Aorta (tissue), 5 donors: ENCODE data around the gene ETV1. TPM values are rescaled to one million over a fixed set of nuclear protein-coding genes. Genes with fewer than 3 reads are reported as not detected.
A peak's percentile ranks its signal among the peaks of the same experiment; 100 is the strongest.

Experiments
- ATAC-seq: fragments of 200-7000 bp; cut with Tn5 transposase; one replicate; pipeline ENCODE4 v1.9.1; 2022; ENCODE audit warnings: moderate library complexity; ENCODE audit not compliant: low FRiP score
- DNase-seq, 2 donors: peaks; one replicate each; pipeline ENCODE4 v3.0.0-alpha.2; 2020
- H3K27ac ChIP-seq, 2 donors: one replicate each; pipeline ENCODE4 v1.5.1; 2013; ENCODE audit warnings: low read length in 2 of 2, mild to moderate bottlenecking in 2 of 2, moderate library complexity in 2 of 2, control low read depth in 1 of 2, inconsistent platforms in 1 of 2, low read depth in 1 of 2
- H3K27me3 ChIP-seq, 2 donors: one replicate each; pipeline ENCODE4 v1.6.1; 2013; ENCODE audit warnings: control low read depth in 1 of 2, low read length in 1 of 2, mild to moderate bottlenecking in 1 of 2, moderate library complexity in 1 of 2; ENCODE audit not compliant: insufficient read depth in 2 of 2, control insufficient read depth in 1 of 2
- H3K36me3 ChIP-seq, 2 donors: one replicate each; pipeline ENCODE4 v1.6.1; 2013; ENCODE audit warnings: control low read depth in 1 of 2, low read length in 1 of 2, mild to moderate bottlenecking in 1 of 2; ENCODE audit not compliant: insufficient read depth in 2 of 2, control insufficient read depth in 1 of 2
- H3K4me1 ChIP-seq, 2 donors: one replicate each; pipeline ENCODE4 v1.6.1; 2013; ENCODE audit warnings: low read length in 2 of 2, control low read depth in 1 of 2, mild to moderate bottlenecking in 1 of 2, moderate library complexity in 1 of 2; ENCODE audit not compliant: insufficient read depth in 2 of 2, control insufficient read depth in 1 of 2
- H3K4me3 ChIP-seq, 2 donors: one replicate each; pipeline ENCODE4 v1.5.1; 2013; ENCODE audit warnings: low read length in 2 of 2, control low read depth in 1 of 2, mild to moderate bottlenecking in 1 of 2
- H3K9me3 ChIP-seq: one replicate; pipeline ENCODE4 v1.6.1; 2013; ENCODE audit warnings: mild to moderate bottlenecking, low read length; ENCODE audit not compliant: control insufficient read depth
- whole genome bisulfite sequencing, 2 donors: extraction: QIAGEN DNeasy Blood & Tissue Kit; methylation state at CpG; one replicate each; pipeline ENCODE4 v1.1.7; 2013; 5-methylcytosine and 5-hydroxymethylcytosine counted together
- intact Hi-C, 2 donors: fragments of 100-400 bp; cut with DNase I; formaldehyde crosslinking; loops; one replicate each; pipeline versions ENCODE4 v1.14.2 to v1.15.0; 2022
- long read RNA-seq, 2 donors: library from polyadenylated mRNA; unstranded; transcript quantifications; one replicate each; pipeline ENCODE4 v2.0.0, GENCODE V29; 2020 to 2021
- polyA plus RNA-seq, 2 donors: library from polyadenylated mRNA; stranded (reverse); fragments of 200-250 nt; gene quantifications; one replicate each; pipeline ENCODE4 v1.2.3, GENCODE V29; 2013
- total RNA-seq, 2 donors: library from RNA; stranded (reverse); fragmentation: NEBNext Ultra II Directional; extraction: Animal tissue kit (Norgen Biotek cat#: 25700); gene quantifications; one replicate each; pipeline ENCODE4 v1.2.1, GENCODE V29; 2021
- donor health status: healthy with polysubstance abuse.
- donor health status: Bipolar disorder and iron deficiency.
- donor health status: DM: no; HTN: no; CAD: no.
- donor health status: DM: no; HTN: no; CAD: no.
- donor health status: DM: yes; HTN: yes; CAD: no.

Gene ETV1
- total RNA-seq, result 10 to 100 TPM in 1 of 2 donors, 1 to 10 TPM in 1; 6.5 to 15.1 TPM
- 1 to 10 TPM; 7.1 to 9.7 TPM for polyA plus RNA-seq
- long read RNA-seq, donor 1, partial matches to known transcripts, result 0 of 1 reads
- long read RNA-seq, donor 1, other reads (novel, unspliced or antisense), result 1 of 1 reads
- long read RNA-seq, donor 2, full-length matches to known transcripts, result 2 of 4 reads
- long read RNA-seq, donor 2, partial matches to known transcripts, result 0 of 4 reads
- long read RNA-seq, donor 2, other reads (novel, unspliced or antisense), result 2 of 4 reads

DNA sequence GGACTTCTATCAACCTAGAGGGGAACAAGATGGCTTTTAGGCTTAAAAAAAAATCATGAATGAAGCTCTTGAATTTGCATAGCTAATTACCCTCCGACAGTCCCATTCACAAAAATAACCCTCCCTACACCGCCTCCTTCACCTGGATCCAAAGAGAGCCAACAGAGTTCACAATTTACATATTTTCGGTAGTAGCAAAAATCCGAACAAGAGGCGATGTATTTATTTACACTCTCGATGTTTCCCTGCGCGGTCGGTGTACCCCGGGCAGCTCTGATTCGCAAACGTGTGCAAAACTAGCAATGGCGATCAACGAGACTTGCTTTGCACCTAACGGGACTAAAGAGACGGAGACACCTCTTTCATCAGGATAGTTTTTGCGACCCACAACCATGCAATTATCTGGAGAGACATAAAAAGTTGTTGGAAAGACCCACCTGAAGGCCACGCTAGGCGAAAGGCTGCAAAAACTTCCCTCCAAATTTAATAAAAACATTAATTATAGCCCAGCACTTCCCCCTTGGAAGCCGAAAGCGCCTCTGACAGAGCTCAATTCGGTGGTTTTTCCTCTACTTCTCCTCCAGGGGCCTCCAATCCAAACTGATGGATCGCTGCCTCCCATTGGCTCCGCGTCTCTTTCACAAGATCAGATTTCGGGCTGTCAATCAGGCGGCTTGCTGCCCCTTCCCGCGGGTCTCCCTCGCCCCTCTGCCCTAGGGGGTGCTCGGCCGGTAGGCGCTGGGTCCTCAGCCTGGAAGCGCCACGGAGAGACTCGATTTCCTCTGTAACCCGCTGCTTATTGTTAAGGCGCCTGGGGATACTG, at the start of gene ETV1:
Gene ETV1 (minus strand): TSS at position 541 of the 823 bp plus-strand sequence. CDS start 614 bp downstream, outside the sequence.
- H3K36me3 ChIP-seq, result no peaks in the 10 kb centered on the region
- ATAC-seq (peak; percentile 81), DNase-seq (peak; percentile 74 to 81)
- no peaks in the 10 kb centered on the region for H3K9me3 ChIP-seq
- 0% methylated on average over 38 of the region's 38 CpGs for WGBS, 2 donors
- peak within 1 kb of the TSS; percentile 54 to 78 for H3K4me3 ChIP-seq
- intact Hi-C loops, result no loop called here
- no peaks in the 10 kb centered on the region for H3K4me1 ChIP-seq
- H3K27me3 ChIP-seq, result no peaks in the 10 kb centered on the region
- peak within 1 kb of the TSS; percentile 0 to 97 for H3K27ac ChIP-seq

DNA sequence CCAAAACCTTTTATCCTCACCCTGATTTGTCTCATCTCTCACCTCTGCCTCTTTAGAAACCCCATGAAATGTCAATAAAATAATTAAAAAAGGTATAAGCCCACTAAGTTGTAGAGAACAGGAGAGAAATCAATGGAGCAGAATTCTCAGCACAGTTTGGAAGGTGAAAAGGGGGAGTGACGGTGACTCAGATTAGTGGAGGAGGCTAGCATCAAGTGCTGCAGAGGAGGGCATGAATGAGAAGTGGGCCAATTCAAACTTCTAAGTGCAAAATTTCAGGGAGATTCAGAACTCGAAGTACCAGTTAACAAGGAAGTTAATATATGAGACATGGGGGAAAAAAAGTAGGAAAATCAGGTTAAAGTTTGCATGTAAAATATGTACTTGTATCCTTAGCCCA, 34.9 kb upstream of the ETV1 start:
- Histone ChIP-seq H3K4me3 (no peak overlapping the region), H3K4me1 (no peaks in the 10 kb centered on the region), H3K27ac (no peak overlapping the region), H3K36me3 (no peaks in the 10 kb centered on the region), H3K9me3 (no peaks in the 10 kb centered on the region), H3K27me3 (no peaks in the 10 kb centered on the region)
- DNase-seq (no peak), ATAC-seq (no peak)
- intact Hi-C loops, result no loop called here
- WGBS, 2 donors, result 65 to 66% methylated on average over 2 of the region's 2 CpGs

DNA sequence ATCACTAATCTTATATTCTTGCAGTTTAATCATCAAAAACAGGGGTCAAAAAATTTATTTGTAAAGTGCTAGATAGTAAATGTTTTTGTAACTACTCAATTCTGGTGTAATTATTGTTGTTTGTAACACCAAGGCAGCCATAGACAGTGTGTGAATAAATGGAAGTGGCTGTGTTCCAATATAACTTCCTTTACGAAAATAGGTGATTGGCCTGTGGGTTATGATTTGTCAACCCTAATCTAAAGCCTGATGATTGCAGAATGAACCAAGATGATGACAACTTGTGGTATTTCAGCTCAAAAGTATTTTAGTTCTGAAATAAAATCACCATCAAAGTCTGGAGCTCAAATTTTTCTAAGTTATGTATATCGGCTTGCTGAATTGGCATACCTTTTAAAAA, 34.4 kb upstream of the ETV1 start:
- no peaks in the 10 kb centered on the region for H3K9me3 ChIP-seq
- no peak overlapping the region for H3K27ac ChIP-seq
- no peaks in the 10 kb centered on the region for H3K36me3 ChIP-seq
- 32 to 41% methylated on average over 2 of the region's 2 CpGs for WGBS, 2 donors
- H3K4me3 ChIP-seq, result no peak overlapping the region
- intact Hi-C loops, result no loop called here
- no peaks in the 10 kb centered on the region for H3K4me1 ChIP-seq
- no peaks in the 10 kb centered on the region for H3K27me3 ChIP-seq
- ATAC-seq (no peak), DNase-seq (no peak)

DNA sequence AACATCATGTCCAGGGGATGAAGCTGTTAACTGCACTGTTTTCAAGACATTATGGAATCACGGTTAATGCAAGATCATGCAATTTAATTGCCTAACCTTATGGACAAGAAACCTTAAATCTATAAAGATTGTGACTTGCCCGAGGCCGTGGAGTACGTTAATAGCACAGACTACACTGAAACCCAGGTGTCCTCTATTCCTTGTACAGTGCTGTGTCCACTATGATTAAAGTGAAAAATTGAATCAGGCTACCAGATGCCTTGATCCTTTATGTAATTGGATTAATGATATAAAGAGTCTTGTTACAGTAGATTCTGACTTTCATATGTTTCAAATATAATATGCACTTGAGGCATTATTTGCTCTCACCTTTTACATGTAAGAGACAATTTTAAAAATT, 33.9 kb upstream of the ETV1 start:
- no peaks in the 10 kb centered on the region for H3K36me3 ChIP-seq
- no peak overlapping the region for H3K4me3 ChIP-seq
- H3K27me3 ChIP-seq, result no peaks in the 10 kb centered on the region
- intact Hi-C loops, result no loop called here
- no peak for DNase-seq
- no peak overlapping the region for H3K27ac ChIP-seq
- WGBS, 2 donors, result 69 to 76% methylated on average over 4 of the region's 4 CpGs
- no peaks in the 10 kb centered on the region for H3K4me1 ChIP-seq
- H3K9me3 ChIP-seq, result no peaks in the 10 kb centered on the region
- no peak for ATAC-seq

DNA sequence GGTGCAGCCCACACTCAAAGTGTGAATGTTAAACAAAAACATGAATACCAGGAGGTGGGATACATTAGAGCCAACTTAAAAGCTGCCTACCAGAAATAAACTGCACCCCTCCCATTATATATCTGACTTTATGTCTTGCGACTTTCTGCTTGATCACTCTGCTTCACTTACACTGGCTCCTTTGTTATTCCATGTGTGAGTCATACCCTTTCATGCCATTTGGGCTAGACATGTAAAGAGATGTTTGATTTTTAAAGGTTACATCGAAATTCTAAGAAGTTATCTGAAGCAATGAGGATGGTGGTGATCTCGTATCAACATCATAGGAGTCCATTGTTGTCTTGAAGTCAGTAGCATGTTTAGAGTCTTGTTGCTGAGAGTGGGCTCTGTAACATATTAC, 31.6 kb upstream of the ETV1 start:
- intact Hi-C loops, result no loop called here
- no peaks in the 10 kb centered on the region for H3K4me1 ChIP-seq
- H3K9me3 ChIP-seq, result no peaks in the 10 kb centered on the region
- H3K4me3 ChIP-seq, result no peak overlapping the region
- no peaks in the 10 kb centered on the region for H3K27me3 ChIP-seq
- DNase-seq (no peak), ATAC-seq (no peak)
- WGBS, 2 donors, result 45 to 56% methylated on average over 3 of the region's 3 CpGs
- H3K36me3 ChIP-seq, result no peaks in the 10 kb centered on the region
- H3K27ac ChIP-seq, result no peak overlapping the region

DNA sequence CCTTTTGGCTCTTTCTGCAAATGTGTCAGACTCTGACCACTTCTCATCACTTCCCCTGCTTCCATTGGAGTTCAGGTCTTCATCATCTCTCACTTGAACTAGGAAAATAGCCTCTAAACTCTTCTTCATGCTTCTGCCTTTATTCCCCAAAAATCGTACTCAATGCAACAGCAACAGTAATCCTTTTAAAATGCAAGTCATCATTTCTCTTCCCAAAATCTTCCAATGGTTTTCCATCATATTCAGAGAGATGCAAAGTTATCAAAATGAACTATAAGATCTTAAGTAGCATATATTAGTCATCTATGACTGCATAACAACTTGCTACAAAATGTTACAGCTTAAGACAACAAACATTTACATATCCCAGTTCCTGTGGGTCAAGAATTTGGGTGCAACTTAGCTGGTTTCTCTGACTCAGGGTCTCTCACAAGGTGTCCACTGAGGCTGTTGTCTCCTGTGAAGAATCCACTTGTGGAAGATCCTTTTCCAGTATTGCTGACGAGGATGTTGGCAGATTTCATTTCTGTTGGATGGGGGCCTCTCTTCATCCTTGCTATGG, 31.0 kb upstream of the ETV1 start:
- H3K9me3 ChIP-seq, result no peaks in the 10 kb centered on the region
- H3K36me3 ChIP-seq, result no peaks in the 10 kb centered on the region
- intact Hi-C loops, result no loop called here
- 85 to 89% methylated on average over 2 of the region's 2 CpGs for WGBS, 2 donors
- no peak overlapping the region for H3K4me3 ChIP-seq
- ATAC-seq, result no peak
- H3K4me1 ChIP-seq, result no peaks in the 10 kb centered on the region
- no peaks in the 10 kb centered on the region for H3K27me3 ChIP-seq
- no peak for DNase-seq
- no peak overlapping the region for H3K27ac ChIP-seq

DNA sequence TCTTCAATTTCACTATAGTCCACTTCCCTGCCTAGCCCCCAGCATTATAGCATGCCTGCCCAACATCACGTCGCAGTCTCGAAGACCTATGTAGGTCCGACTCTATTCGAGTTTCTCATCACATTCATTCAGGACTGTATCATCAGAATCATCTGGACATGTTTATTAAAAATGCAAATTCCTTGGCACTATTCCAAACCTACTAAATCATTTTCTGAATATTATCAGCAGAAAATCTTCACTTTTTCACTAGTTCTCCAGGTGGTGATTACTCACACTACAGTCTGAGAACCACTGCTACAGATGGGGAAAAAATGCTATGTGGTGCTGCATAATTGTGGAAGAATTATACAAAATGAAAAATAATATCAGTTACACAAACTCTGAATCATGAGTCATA, 29.3 kb upstream of the ETV1 start:
- DNase-seq (no peak), ATAC-seq (no peak)
- intact Hi-C loops, result no loop called here
- Histone ChIP-seq H3K9me3 (no peaks in the 10 kb centered on the region), H3K27me3 (no peaks in the 10 kb centered on the region), H3K4me3 (no peak overlapping the region), H3K27ac (no peak overlapping the region), H3K4me1 (no peaks in the 10 kb centered on the region), H3K36me3 (no peaks in the 10 kb centered on the region)
- WGBS, 2 donors, result 93% methylated on average over 5 of the region's 5 CpGs

DNA sequence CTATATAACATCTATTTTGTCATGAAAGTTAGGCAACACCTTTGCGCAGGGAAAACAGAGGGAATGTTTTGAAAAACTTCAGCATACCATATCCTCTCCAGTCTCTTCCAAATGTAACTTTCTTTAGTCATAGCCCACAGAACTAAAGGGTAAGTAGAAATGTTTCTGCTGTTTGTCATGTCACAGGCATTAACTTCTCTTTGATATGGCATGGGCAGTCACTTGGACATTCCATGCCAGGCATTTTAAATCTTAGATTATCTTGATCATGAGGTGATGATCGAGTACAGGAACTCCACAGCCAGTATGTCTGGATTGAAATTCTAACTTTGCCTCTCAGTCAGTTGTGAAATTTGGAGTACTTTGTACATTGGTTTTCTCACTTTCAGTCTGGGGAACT, 27.5 kb upstream of the ETV1 start:
- ATAC-seq (no peak), DNase-seq (no peak)
- no peaks in the 10 kb centered on the region for H3K9me3 ChIP-seq
- intact Hi-C loops, result no loop called here
- no peak overlapping the region for H3K4me3 ChIP-seq
- no peaks in the 10 kb centered on the region for H3K4me1 ChIP-seq
- 46 to 51% methylated on average over 2 of the region's 2 CpGs for WGBS, 2 donors
- H3K27ac ChIP-seq, result no peak overlapping the region
- H3K36me3 ChIP-seq, result no peaks in the 10 kb centered on the region
- H3K27me3 ChIP-seq, result no peaks in the 10 kb centered on the region

DNA sequence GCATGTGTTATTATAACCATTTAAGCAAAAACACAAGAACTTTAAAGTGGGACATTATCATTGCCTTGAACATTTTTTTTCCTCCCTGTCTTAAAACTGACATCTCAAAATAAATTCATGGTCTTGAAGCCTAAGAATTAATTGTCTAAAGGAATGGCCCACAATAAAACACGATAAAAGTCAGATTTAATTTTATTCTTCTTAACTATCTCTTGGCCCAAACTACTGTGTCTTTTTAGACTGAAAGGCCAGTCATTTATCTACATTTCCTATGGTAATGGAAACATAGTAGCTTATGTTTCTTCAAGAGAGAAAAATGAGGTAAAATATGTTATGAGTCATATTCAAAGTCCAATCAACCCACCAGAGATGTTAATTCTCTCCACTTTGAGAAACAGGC, 24.4 kb upstream of the ETV1 start:
- no peaks in the 10 kb centered on the region for H3K4me1 ChIP-seq
- 6 to 7% methylated on average over 1 of the region's 1 CpG for WGBS, 2 donors
- no peak overlapping the region for H3K4me3 ChIP-seq
- ATAC-seq (no peak), DNase-seq (no peak)
- no peaks in the 10 kb centered on the region for H3K9me3 ChIP-seq
- no peaks in the 10 kb centered on the region for H3K27me3 ChIP-seq
- H3K27ac ChIP-seq, result no peak overlapping the region
- H3K36me3 ChIP-seq, result no peaks in the 10 kb centered on the region
- intact Hi-C loops, result no loop called here
